K562 (cell line): ENCODE results near the gene PTK6.

Experiments
- EP300 ChIP-seq: IDR thresholded peaks from 2 replicates; pipeline ENCODE4 v1.6.1; 2012; ENCODE audit warnings: low read length, improper control_type of control experiment
- NR2F6 ChIP-seq: fragments of 450-650 bp; formaldehyde crosslinking; IDR thresholded peaks from 2 replicates; pipeline ENCODE4 v1.4.0; 2020; ENCODE audit warnings: mild to moderate bottlenecking
- ZFX ChIP-seq: sonication (generic); formaldehyde crosslinking; IDR thresholded peaks from 2 replicates; pipeline ENCODE4 v1.8.0; 2022; ENCODE audit warnings: mild to moderate bottlenecking, missing genetic modification reagents, moderate library complexity
- ZNF217 ChIP-seq: sonication (generic); formaldehyde crosslinking; IDR thresholded peaks from 2 replicates; pipeline ENCODE4 v1.8.0; 2022; ENCODE audit warnings: mild to moderate bottlenecking, missing genetic modification reagents
- ZNF274 ChIP-seq: IDR thresholded peaks from 2 replicates; pipeline ENCODE4 v1.6.1; 2011; ENCODE audit warnings: low read depth, mild to moderate bottlenecking, low read length, moderate library complexity, borderline replicate concordance
- ZSCAN29 ChIP-seq: fragments of 450-650 bp; IDR thresholded peaks from 2 replicates; pipeline ENCODE4 v1.6.1; 2017

DNA sequence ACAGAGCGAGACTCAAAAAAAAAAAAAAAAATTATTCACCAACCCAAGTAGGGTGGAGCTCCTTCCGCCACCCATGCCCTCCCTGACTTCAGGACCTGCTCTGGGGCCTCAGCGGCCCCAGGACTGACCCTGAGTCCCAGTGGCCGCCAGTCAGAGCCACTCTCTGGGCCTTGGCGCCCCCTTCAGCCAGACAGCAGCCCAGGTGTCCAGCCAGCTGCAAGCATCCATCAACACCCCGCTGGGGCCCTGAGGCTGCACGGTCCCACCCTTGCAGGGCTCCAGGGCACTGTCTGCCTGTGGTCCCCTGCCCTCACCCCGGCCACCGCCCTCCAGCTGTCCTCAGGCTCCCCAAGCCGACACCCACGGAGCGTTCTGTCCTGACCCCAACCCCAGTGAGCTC, 53.3 kb downstream of the PTK6 start:
- no peak for TF ChIP-seq ZNF274
- TF ChIP-seq ZSCAN29 = no peak
- TF ChIP-seq NR2F6 (CRISPR knock-in tag) = no peak
- no peak for TF ChIP-seq EP300
- TF ChIP-seq ZNF217 (CRISPR knock-in tag) = no peak
- no peak for TF ChIP-seq ZFX (CRISPR knock-in tag)
